Keratinocyte (primary cell): ENCODE data around the gene PRR7. TPM values are rescaled to one million over a fixed set of nuclear protein-coding genes. Genes with fewer than 3 reads are reported as not detected.

Source experiments
- DNase-seq: peaks from one replicate; pipeline ENCODE4 v3.0.0-alpha.2; 2011; ENCODE audit warnings: low read depth, missing footprints, low spot score
- FAIRE-seq: peaks from 2 replicates; lab custom pipeline; 2011; peaks lifted over from hg19 to GRCh38; lab: Jason Lieb, UNC
- H2AFZ ChIP-seq: 2 replicates; pipeline ENCODE4 v1.6.0; 2012; ENCODE audit warnings: low read length, control low read depth, inconsistent platforms; ENCODE audit not compliant: control insufficient read depth
- H3K27ac ChIP-seq: 2 replicates; pipeline ENCODE4 v1.5.1; 2011; ENCODE audit warnings: low read length; ENCODE audit not compliant: control insufficient read depth, insufficient read depth
- H3K27me3 ChIP-seq: 3 replicates; pipeline ENCODE4 v1.6.0; 2011; ENCODE audit warnings: low read length; ENCODE audit not compliant: control insufficient read depth, insufficient read depth; ENCODE audit errors: extremely low read depth
- H3K36me3 ChIP-seq, 2 experiments: 2 replicates in 1 of 2; 3 replicates in 1 of 2; pipeline ENCODE4 v1.5.1; 2011; ENCODE audit warnings: low read length in 2 of 2, mild to moderate bottlenecking in 1 of 2; ENCODE audit not compliant: control insufficient read depth in 2 of 2, insufficient read depth in 2 of 2; ENCODE audit errors: extremely low read depth in 1 of 2
- H3K4me1 ChIP-seq: 3 replicates; pipeline ENCODE4 v1.5.1; 2011; ENCODE audit warnings: low read length; ENCODE audit not compliant: control insufficient read depth, insufficient read depth; ENCODE audit errors: extremely low read depth
- H3K4me2 ChIP-seq: 3 replicates; pipeline ENCODE4 v1.6.0; 2011; ENCODE audit warnings: low read depth, low read length; ENCODE audit not compliant: control insufficient read depth, insufficient read depth; ENCODE audit errors: extremely low read depth
- H3K4me3 ChIP-seq, 3 experiments: fragments of 200-600 bp in 1 of 3; sonication (generic) in 1 of 3; 2 replicates in 2 of 3; 3 replicates in 1 of 3; pipeline ENCODE4 v1.5.1; 2011 to 2016; ENCODE audit warnings: low read length in 3 of 3, mild to moderate bottlenecking in 3 of 3, control low read depth in 2 of 3, inconsistent platforms in 1 of 3, low read depth in 1 of 3, mixed read lengths in 1 of 3, mixed run types in 1 of 3, moderate library complexity in 1 of 3; ENCODE audit not compliant: control insufficient read depth in 2 of 3, insufficient read depth in 2 of 3; ENCODE audit errors: extremely low read depth in 1 of 3
- H3K79me2 ChIP-seq: 2 replicates; pipeline ENCODE4 v1.6.0; 2012; ENCODE audit warnings: low read length; ENCODE audit not compliant: control insufficient read depth, insufficient read depth
- H3K9ac ChIP-seq: 3 replicates; pipeline ENCODE4 v1.6.0; 2011; ENCODE audit warnings: low read length; ENCODE audit not compliant: control insufficient read depth, insufficient read depth; ENCODE audit errors: extremely low read depth
- H3K9me1 ChIP-seq: 3 replicates; pipeline ENCODE4 v1.6.0; 2011; ENCODE audit warnings: low read length; ENCODE audit not compliant: control insufficient read depth, insufficient read depth; ENCODE audit errors: extremely low read depth
- H3K9me3 ChIP-seq: 2 replicates; pipeline ENCODE4 v1.5.1; 2012; ENCODE audit warnings: low read depth, low read length; ENCODE audit not compliant: control insufficient read depth
- H4K20me1 ChIP-seq: 3 replicates; pipeline ENCODE4 v1.6.0; 2011; ENCODE audit warnings: low read length; ENCODE audit not compliant: control insufficient read depth, insufficient read depth; ENCODE audit errors: extremely low read depth
- CTCF ChIP-seq, 3 experiments: IDR thresholded peaks in 1 of 3; conservative IDR thresholded peaks in 1 of 3; optimal IDR thresholded peaks in 1 of 3; 2 replicates in 2 of 3; 3 replicates in 1 of 3; pipeline versions ENCODE3 to v1.5.1; 2011; ENCODE audit warnings: low read length in 3 of 3, mild to moderate bottlenecking in 3 of 3, moderate library complexity in 2 of 3, control low read depth in 1 of 3, inconsistent platforms in 1 of 3; ENCODE audit not compliant: insufficient read depth in 2 of 3; ENCODE audit errors: extremely low read depth in 1 of 3
- EZH2 ChIP-seq: IDR thresholded peaks from one replicate; pipeline ENCODE4 v1.6.1; 2012; ENCODE audit warnings: inconsistent platforms, mild to moderate bottlenecking, low read length, moderate library complexity
- dilution Hi-C: fragments of 300-500 bp; cut with MboI; formaldehyde crosslinking; loops from one replicate; pipeline ENCODE4 v1.7.0; 2020; ENCODE audit warnings: low sequenced_read_pairs; ENCODE audit not compliant: extremely low pct_ligation_motif_present
- polyA plus RNA-seq, 5 experiments: library from polyadenylated mRNA; depleted of rRNA in 3 of 5; stranded (reverse) in 3 of 5; stranded (forward) in 1 of 5; unstranded in 1 of 5; fragments of >200 nt; gene quantifications; 1 replicate in 1 of 5; 2 replicates in 3 of 5; 3 replicates in 1 of 5; pipeline versions ENCODE4 v1.2.1 to v1.2.3, GENCODE V29; 2011 to 2012; ENCODE audit warnings: missing spikeins in 2 of 5, low read depth in 1 of 5, low replicate concordance in 1 of 5

Gene PRR7
- polyA plus RNA-seq, 1 donor (not counting 4 experiments of a cell fraction or from before 2014, with no cell fraction given) = 1.1 TPM

GRCh38 chr5:177437623-177438022 is 9.0 kb upstream of the PRR7 start:
- Histone ChIP-seq H4K20me1 (no peaks in the 10 kb centered on the region), H3K36me3 (peaks cover 15 to 38% of the 10 kb centered on the region in 2 experiments), H3K79me2 (no peaks in the 10 kb centered on the region), H3K27me3 (no peaks in the 10 kb centered on the region), H3K4me3 (no peak overlapping the region), H3K9ac (no peak overlapping the region), H3K9me3 (no peaks in the 10 kb centered on the region), H3K9me1 (no peaks in the 10 kb centered on the region), H3K27ac (peak overlapping the region; percentile 36), H3K4me1 (peaks cover 26% of the 10 kb centered on the region), H2AFZ (no peak overlapping the region), H3K4me2 (no peak overlapping the region)
- DNase-seq (no peak), FAIRE-seq (peak; percentile 89)
- dilution Hi-C loops = no loop called here
- TF ChIP-seq EZH2 = no peak
- no peak for TF ChIP-seq CTCF (optimal IDR thresholded peaks at IDR 0.05 in 1 of 3, IDR thresholded peaks at IDR 0.05 in 1 of 3, conservative IDR thresholded peaks at IDR 0.05 in 1 of 3; ENCODE audit: extremely low read depth in 1 of 3, insufficient read depth in 2 of 3, low read length in 3 of 3)

GRCh38 chr5:177438468-177438867 is 8.1 kb upstream of the PRR7 start:
- TF ChIP-seq CTCF (optimal IDR thresholded peaks at IDR 0.05 in 1 of 3, IDR thresholded peaks at IDR 0.05 in 1 of 3, conservative IDR thresholded peaks at IDR 0.05 in 1 of 3; ENCODE audit: extremely low read depth in 1 of 3, insufficient read depth in 2 of 3, low read length in 3 of 3) = no peak
- no peak for TF ChIP-seq EZH2
- no peaks in the 10 kb centered on the region for H3K9me1 ChIP-seq
- H3K27me3 ChIP-seq = no peaks in the 10 kb centered on the region
- H3K36me3 ChIP-seq = peaks cover 11 to 33% of the 10 kb centered on the region in 2 experiments
- DNase-seq (no peak), FAIRE-seq (no peak)
- H3K9ac ChIP-seq = no peak overlapping the region
- no peaks in the 10 kb centered on the region for H4K20me1 ChIP-seq
- H3K4me2 ChIP-seq = no peak overlapping the region
- H2AFZ ChIP-seq = no peak overlapping the region
- H3K9me3 ChIP-seq = no peaks in the 10 kb centered on the region
- H3K4me3 ChIP-seq = no peak overlapping the region
- peaks cover 27% of the 10 kb centered on the region for H3K4me1 ChIP-seq
- no peaks in the 10 kb centered on the region for H3K79me2 ChIP-seq
- H3K27ac ChIP-seq = peak overlapping the region; percentile 20
- dilution Hi-C loops = no loop called here
